Gastrocnemius medialis (tissue), 4 donors: ENCODE results near the gene C2orf80. TPM values are rescaled to one million over a fixed set of nuclear protein-coding genes. Genes with fewer than 3 reads are reported as not detected.

Experiments
- ATAC-seq, 2 donors: fragments of 150-250 bp; one replicate each; pipeline ENCODE4 v1.9.1; 2016
- DNase-seq, 2 donors: peaks; one replicate each; pipeline ENCODE4 v3.0.0-alpha.2; 2019
- H3K27ac ChIP-seq, 4 donors: fragments of 200-600 bp; sonication (generic); 1 replicate in 1 of 4; 2 replicates in 3 of 4; pipeline ENCODE4 v1.5.1; 2016 to 2018; ENCODE audit warnings: mild to moderate bottlenecking in 2 of 4, moderate library complexity in 1 of 4
- H3K27me3 ChIP-seq, 3 donors: fragments of 200-600 bp; sonication (generic) in 2 of 3; 1 replicate in 1 of 3; 2 replicates in 2 of 3; pipeline versions ENCODE4 v1.5.1 to v1.6.0; 2016 to 2019; ENCODE audit warnings: mild to moderate bottlenecking in 1 of 3, moderate library complexity in 1 of 3
- H3K36me3 ChIP-seq, 2 donors: fragments of 200-600 bp; sonication (generic) in 1 of 2; one replicate each; pipeline ENCODE4 v1.5.1; 2017 to 2018
- H3K4me1 ChIP-seq, 2 donors: fragments of 200-600 bp; sonication (generic) in 1 of 2; one replicate each; pipeline ENCODE4 v1.5.1; 2016 to 2017; ENCODE audit warnings: mild to moderate bottlenecking in 2 of 2
- H3K4me3 ChIP-seq, 4 donors: fragments of 200-600 bp; sonication (generic) in 3 of 4; 1 replicate in 1 of 4; 2 replicates in 3 of 4; pipeline ENCODE4 v1.5.1; 2016 to 2019; ENCODE audit warnings: mild to moderate bottlenecking in 2 of 4
- H3K9me3 ChIP-seq, 3 donors: fragments of 200-600 bp; sonication (generic) in 2 of 3; 1 replicate in 1 of 3; 2 replicates in 2 of 3; pipeline ENCODE4 v1.5.1; 2016 to 2019
- POLR2A ChIP-seq, 2 donors: fragments of 450-650 bp; IDR thresholded peaks; one replicate each; pipeline ENCODE4 v1.6.1; 2017; ENCODE audit warnings: antibody characterized with exemption in 2 of 2, mild to moderate bottlenecking in 2 of 2, moderate library complexity in 2 of 2
- in situ Hi-C, 4 donors: fragments of 200-750 bp; cut with MboI; loops; one replicate each; pipeline versions ENCODE4 v1.15.0 to v1.8.0; 2017; ENCODE audit warnings: low sequenced_read_pairs in 4 of 4
- intact Hi-C: fragments of 100-400 bp; cut with DNase I; formaldehyde crosslinking; loops from one replicate; pipeline ENCODE4 v1.15.1; 2023; ENCODE audit warnings: low total_unique reads
- total RNA-seq, 4 donors: library from RNA; depleted of rRNA; stranded (reverse); fragments of >200 nt; gene quantifications; one replicate each; pipeline versions ENCODE4 v1.1.0 to v1.2.3, GENCODE V29; 2016
- TF ChIP-seq, protein P1 (sequence below), 5 experiments: fragments of 450-650 bp in 3 of 5; fragments of 200-600 bp in 2 of 5; sonication (generic) in 2 of 5; IDR thresholded peaks in 4 of 5; conservative IDR thresholded peaks in 1 of 5; 1 replicate in 4 of 5; 2 replicates in 1 of 5; pipeline ENCODE4 v1.5.1; 2016 to 2019; ENCODE audit warnings: antibody characterized with exemption in 5 of 5, mild to moderate bottlenecking in 3 of 5, moderate library complexity in 3 of 5

C2orf80 gene
- total RNA-seq, 4 donors from 2014 or later = not detected

DNA sequence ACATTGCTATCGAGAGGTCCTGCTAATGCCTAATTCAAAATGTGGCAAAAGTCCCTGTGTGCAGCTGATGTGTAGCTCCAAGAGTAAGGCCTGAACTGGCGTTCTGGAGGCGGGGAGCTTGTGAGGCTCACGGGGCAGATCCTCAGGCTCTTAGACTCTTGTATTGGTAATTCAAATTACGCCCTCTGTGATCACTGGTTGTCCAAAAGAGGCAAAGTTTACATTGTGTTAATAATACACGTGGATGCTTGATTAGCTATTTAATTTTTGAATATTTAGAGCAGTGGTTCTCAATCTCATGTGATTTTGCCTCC is 14.0 kb downstream of the C2orf80 start:
- no peaks in the 10 kb centered on the region for H3K9me3 ChIP-seq
- no peaks in the 10 kb centered on the region for H3K27me3 ChIP-seq
- DNase-seq (no peak), ATAC-seq (no peak)
- TF ChIP-seq POLR2A (IDR thresholded peaks at IDR 0.05) = no peak
- TF ChIP-seq, protein P1, sequence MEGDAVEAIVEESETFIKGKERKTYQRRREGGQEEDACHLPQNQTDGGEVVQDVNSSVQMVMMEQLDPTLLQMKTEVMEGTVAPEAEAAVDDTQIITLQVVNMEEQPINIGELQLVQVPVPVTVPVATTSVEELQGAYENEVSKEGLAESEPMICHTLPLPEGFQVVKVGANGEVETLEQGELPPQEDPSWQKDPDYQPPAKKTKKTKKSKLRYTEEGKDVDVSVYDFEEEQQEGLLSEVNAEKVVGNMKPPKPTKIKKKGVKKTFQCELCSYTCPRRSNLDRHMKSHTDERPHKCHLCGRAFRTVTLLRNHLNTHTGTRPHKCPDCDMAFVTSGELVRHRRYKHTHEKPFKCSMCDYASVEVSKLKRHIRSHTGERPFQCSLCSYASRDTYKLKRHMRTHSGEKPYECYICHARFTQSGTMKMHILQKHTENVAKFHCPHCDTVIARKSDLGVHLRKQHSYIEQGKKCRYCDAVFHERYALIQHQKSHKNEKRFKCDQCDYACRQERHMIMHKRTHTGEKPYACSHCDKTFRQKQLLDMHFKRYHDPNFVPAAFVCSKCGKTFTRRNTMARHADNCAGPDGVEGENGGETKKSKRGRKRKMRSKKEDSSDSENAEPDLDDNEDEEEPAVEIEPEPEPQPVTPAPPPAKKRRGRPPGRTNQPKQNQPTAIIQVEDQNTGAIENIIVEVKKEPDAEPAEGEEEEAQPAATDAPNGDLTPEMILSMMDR (IDR thresholded peaks at IDR 0.05 in 4 of 5, conservative IDR thresholded peaks at IDR 0.05 in 1 of 5) = no peak
- in situ Hi-C loops = no loop called here
- no peak overlapping the region for H3K27ac ChIP-seq
- H3K4me3 ChIP-seq = no peak overlapping the region
- intact Hi-C loops = loop anchor here (2.0 kb wide), 1 partner anchor 79 kb away; the partner anchor contains the start of gene IDH1
- peaks cover 0 to 5% of the 10 kb centered on the region in 2 donors for H3K4me1 ChIP-seq
- H3K36me3 ChIP-seq = no peaks in the 10 kb centered on the region

DNA sequence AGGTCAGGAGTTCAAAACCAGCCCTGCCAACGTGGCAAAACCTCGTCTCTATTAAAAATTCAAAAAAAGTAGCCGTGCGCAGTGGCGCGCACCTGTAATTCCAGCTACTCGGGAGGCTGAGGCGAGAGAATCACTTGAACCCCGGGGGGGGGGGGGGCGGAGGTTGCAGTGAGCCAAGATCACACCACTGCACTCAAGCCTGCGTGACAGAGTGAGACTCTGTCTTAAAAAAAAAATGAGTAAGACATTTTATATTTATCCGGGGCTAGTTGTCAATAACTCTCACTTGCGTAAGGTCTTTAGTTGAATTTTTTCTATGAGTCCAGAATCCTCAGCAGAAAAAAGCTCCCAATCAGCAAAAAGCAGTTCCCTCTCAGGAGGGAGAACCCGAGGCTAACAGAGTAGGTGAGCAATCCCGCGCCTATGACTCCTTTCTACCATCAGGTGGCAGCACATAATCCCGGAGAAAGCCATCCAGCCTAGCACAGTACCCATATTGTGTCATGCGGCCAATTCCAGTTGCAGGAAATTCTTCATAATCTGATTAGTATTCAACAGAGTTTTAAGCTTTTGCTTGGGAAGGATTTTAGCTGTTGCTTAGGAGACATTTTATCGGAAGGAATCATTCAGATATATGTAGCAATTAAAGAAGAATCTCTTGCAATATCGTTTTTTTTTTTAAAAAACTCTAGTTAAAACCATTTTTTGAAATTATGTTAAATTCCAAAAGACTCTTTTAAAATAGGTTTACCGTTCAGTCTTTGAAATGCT is 14.6 kb downstream of the C2orf80 start:
- Histone ChIP-seq H3K36me3 (no peaks in the 10 kb centered on the region), H3K4me1 (peaks cover 0 to 5% of the 10 kb centered on the region in 2 donors), H3K27me3 (no peaks in the 10 kb centered on the region), H3K27ac (no peak overlapping the region), H3K4me3 (no peak overlapping the region), H3K9me3 (no peaks in the 10 kb centered on the region)
- in situ Hi-C loops = no loop called here
- ATAC-seq (peak; percentile 91 to 95), DNase-seq (peak; percentile 54 to 62)
- no peak for TF ChIP-seq POLR2A (IDR thresholded peaks at IDR 0.05)
- TF ChIP-seq, protein P1 (IDR thresholded peaks at IDR 0.05 in 4 of 5, conservative IDR thresholded peaks at IDR 0.05 in 1 of 5) = peak; percentile 24 to 83 (median 54)
- intact Hi-C loops = loop anchor here (2.0 kb wide), 1 partner anchor 80 kb away; the partner anchor contains the start of gene IDH1

DNA sequence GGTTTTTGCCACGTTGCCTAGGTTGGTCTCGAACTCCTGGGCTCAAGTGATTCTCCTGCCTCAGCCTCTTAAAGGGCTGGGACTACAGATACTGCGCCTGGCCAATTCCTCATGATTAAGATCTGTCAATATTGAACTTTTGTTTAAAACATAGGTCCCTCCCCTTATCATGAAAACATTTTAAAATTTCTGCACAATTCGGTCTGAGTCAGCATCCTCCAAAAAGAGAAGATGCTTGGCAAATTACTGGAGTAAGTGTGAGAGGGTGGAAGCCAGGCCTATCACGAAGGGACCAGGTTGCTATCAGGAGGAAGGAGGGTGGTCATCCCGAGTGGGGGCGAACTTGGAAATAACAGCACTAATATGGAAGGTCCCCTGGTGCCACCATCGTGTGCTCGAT is 15.7 kb downstream of the C2orf80 start:
- ATAC-seq = no peak
- no peaks in the 10 kb centered on the region for H3K27me3 ChIP-seq
- H3K36me3 ChIP-seq = no peaks in the 10 kb centered on the region
- in situ Hi-C loops = no loop called here
- DNase-seq = no peak
- H3K9me3 ChIP-seq = no peaks in the 10 kb centered on the region
- peaks cover 0 to 5% of the 10 kb centered on the region in 2 donors for H3K4me1 ChIP-seq
- intact Hi-C loops = loop anchor here (2.0 kb wide), 1 partner anchor 81 kb away; the partner anchor contains the start of gene IDH1
- H3K4me3 ChIP-seq = no peak overlapping the region
- no peak overlapping the region for H3K27ac ChIP-seq
- TF ChIP-seq, protein P1 (IDR thresholded peaks at IDR 0.05 in 4 of 5, conservative IDR thresholded peaks at IDR 0.05 in 1 of 5) = no peak
- TF ChIP-seq POLR2A (IDR thresholded peaks at IDR 0.05) = no peak

DNA sequence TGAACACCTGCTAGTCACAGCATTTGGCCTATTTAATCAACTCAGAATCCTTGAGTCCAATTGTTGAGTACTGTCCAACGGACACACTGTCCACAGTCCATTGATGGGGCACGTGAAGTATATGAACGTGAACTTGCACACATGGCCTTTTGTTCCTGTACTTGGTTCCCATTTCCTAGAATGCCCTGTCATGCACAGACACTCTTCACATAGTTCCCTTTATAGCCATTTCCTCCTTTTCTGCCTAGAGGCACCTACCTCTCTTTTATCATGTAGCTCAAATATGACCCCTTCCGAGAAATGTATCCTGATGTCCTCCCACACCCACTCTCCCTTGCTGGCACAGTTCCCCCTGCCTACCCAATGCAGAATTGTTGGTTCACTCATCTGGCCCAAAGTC is 17.7 kb downstream of the C2orf80 start:
- intact Hi-C loops = no loop called here
- ATAC-seq (no peak), DNase-seq (no peak)
- Histone ChIP-seq H3K36me3 (no peaks in the 10 kb centered on the region), H3K4me3 (no peak overlapping the region), H3K27me3 (peaks cover 0 to 3% (median 0%) of the 10 kb centered on the region in 3 donors), H3K9me3 (no peaks in the 10 kb centered on the region), H3K27ac (no peak overlapping the region), H3K4me1 (peaks cover 0 to 5% of the 10 kb centered on the region in 2 donors)
- in situ Hi-C loops = no loop called here
- TF ChIP-seq POLR2A (IDR thresholded peaks at IDR 0.05) = no peak
- TF ChIP-seq, protein P1 (IDR thresholded peaks at IDR 0.05 in 4 of 5, conservative IDR thresholded peaks at IDR 0.05 in 1 of 5) = no peak
